GM15510 (cell line): Measurements from ENCODE around the gene UTS2B.

ENCODE experiments used
- POLR2A ChIP-seq: IDR thresholded peaks from 3 replicates; pipeline ENCODE4 v1.6.1; 2011; ENCODE audit warnings: borderline replicate concordance; ENCODE audit not compliant: insufficient read length; ENCODE audit errors: extremely low read depth

Gene UTS2B

GRCh38 chr3:191314109-191314728 lies 16.1 kb downstream of the UTS2B start:
- TF ChIP-seq POLR2A, result no peak

- TF ChIP-seq POLR2A, result no peak
These were observed 17.0 kb downstream of the UTS2B start for GRCh38 chr3:191313296-191313695.

GRCh38 chr3:191307341-191307740 lies 23.0 kb downstream of the UTS2B start:
- TF ChIP-seq POLR2A, result no peak

- no peak for TF ChIP-seq POLR2A
These were observed 23.9 kb downstream of the UTS2B start for GRCh38 chr3:191306428-191306827.

- TF ChIP-seq POLR2A, result no peak
These were observed 26.7 kb downstream of the UTS2B start for GRCh38 chr3:191303596-191303995.

- no peak for TF ChIP-seq POLR2A
These were observed 27.9 kb downstream of the UTS2B start for GRCh38 chr3:191302451-191302850.

GRCh38 chr3:191301782-191302411 lies 28.4 kb downstream of the UTS2B start:
- TF ChIP-seq POLR2A, result no peak

GRCh38 chr3:191301017-191301416 lies 29.3 kb downstream of the UTS2B start:
- TF ChIP-seq POLR2A, result no peak

- no peak for TF ChIP-seq POLR2A
These were observed 29.9 kb downstream of the UTS2B start for GRCh38 chr3:191300422-191300821.

- TF ChIP-seq POLR2A, result no peak
These were observed 31.5 kb downstream of the UTS2B start for GRCh38 chr3:191298846-191299245.

GRCh38 chr3:191296041-191296541 lies 34.2 kb downstream of the UTS2B start:
- no peak for TF ChIP-seq POLR2A

GRCh38 chr3:191294291-191294690 lies 36.0 kb downstream of the UTS2B start:
- TF ChIP-seq POLR2A, result no peak

- no peak for TF ChIP-seq POLR2A
These were observed 37.9 kb downstream of the UTS2B start for GRCh38 chr3:191292243-191293015.

- no peak for TF ChIP-seq POLR2A
These were observed 39.9 kb downstream of the UTS2B start for GRCh38 chr3:191290311-191291025.

GRCh38 chr3:191283400-191283799 lies 46.9 kb downstream of the UTS2B start:
- TF ChIP-seq POLR2A, result no peak

GRCh38 chr3:191282251-191283185 lies 47.8 kb downstream of the UTS2B start:
- TF ChIP-seq POLR2A, result no peak
